OCI-LY3 (cell line): ENCODE measurements around the gene NAPEPLD.

ENCODE experiments used
- EZH2phosphoT487 ChIP-seq: fragments of 200-600 bp; shearing (Covaris generic); IDR thresholded peaks from 2 replicates; pipeline ENCODE4 v1.6.1; 2018; ENCODE audit warnings: antibody characterized with exemption, mixed run types, low read depth
- TF ChIP-seq, protein P1 (sequence below): fragments of 200-600, 300-600 bp; sonication (generic); IDR thresholded peaks from 2 replicates; pipeline ENCODE4 v1.5.1; 2014; ENCODE audit warnings: antibody characterized with exemption, low read length, low read depth

DNA sequence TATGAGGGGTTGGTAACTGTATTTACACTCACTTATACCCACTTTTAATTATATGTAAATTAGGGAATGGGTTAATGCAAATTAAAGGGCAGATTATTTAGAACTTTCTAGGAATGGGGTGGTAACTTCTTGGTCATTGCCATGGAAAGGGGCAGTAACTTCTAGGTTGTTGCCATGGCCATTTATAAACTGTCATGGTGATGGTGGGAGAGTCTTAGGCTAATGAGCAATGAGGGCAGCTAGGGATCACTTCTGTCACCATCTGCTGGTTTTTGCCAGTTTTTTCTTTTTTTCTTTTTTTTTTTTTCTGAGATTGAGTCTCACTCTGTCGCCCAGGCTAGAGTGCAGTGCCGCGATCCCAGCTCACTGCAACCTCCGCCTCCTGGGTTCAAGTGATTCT, 33.1 kb downstream of the NAPEPLD start:
- TF ChIP-seq, protein P1, sequence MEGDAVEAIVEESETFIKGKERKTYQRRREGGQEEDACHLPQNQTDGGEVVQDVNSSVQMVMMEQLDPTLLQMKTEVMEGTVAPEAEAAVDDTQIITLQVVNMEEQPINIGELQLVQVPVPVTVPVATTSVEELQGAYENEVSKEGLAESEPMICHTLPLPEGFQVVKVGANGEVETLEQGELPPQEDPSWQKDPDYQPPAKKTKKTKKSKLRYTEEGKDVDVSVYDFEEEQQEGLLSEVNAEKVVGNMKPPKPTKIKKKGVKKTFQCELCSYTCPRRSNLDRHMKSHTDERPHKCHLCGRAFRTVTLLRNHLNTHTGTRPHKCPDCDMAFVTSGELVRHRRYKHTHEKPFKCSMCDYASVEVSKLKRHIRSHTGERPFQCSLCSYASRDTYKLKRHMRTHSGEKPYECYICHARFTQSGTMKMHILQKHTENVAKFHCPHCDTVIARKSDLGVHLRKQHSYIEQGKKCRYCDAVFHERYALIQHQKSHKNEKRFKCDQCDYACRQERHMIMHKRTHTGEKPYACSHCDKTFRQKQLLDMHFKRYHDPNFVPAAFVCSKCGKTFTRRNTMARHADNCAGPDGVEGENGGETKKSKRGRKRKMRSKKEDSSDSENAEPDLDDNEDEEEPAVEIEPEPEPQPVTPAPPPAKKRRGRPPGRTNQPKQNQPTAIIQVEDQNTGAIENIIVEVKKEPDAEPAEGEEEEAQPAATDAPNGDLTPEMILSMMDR = no peak
- TF ChIP-seq EZH2phosphoT487 = no peak
